ENCODE data around the gene C2orf15. TPM values are rescaled to one million over a fixed set of nuclear protein-coding genes. Genes with fewer than 3 reads are reported as not detected.

Gene C2orf15
- total RNA-seq = 1 to 10 TPM in 3 of 4 donors, not detected in 1; 3.7 to 7.1 (median 5.4) TPM

GRCh38 chr2:99141110-99142108 lies at the start of gene C2orf15:
TSS of gene C2orf15 (plus strand) at chr2:99141707. CDS start at chr2:99150559, 8,852 bp downstream.
- H3K27me3 ChIP-seq = no peaks in the 10 kb centered on the region
- peak within 1 kb of the TSS; percentile 89 to 96 (median 94) for H3K27ac ChIP-seq
- no peaks in the 10 kb centered on the region for H3K9me3 ChIP-seq
- peak; percentile 98 to 99 (median 98) for DNase-seq
- H3K4me3 ChIP-seq = peak within 1 kb of the TSS; percentile 60 to 85 (median 75)
- H3K36me3 ChIP-seq = no peaks in the 10 kb centered on the region
- H3K4me1 ChIP-seq = peaks cover 0 to 4% (median 0%) of the 10 kb centered on the region in 4 donors
- TF ChIP-seq CTCF (IDR thresholded peaks at IDR 0.05) (no peak), POLR2A (IDR thresholded peaks at IDR 0.05) (peak; percentile 81 to 96)

GRCh38 chr2:99096728-99097127 lies 44.8 kb upstream of the C2orf15 start:
- Histone ChIP-seq H3K27me3 (no peaks in the 10 kb centered on the region), H3K9me3 (no peaks in the 10 kb centered on the region), H3K4me3 (no peak overlapping the region), H3K27ac (no peak overlapping the region), H3K36me3 (no peaks in the 10 kb centered on the region), H3K4me1 (no peaks in the 10 kb centered on the region)
- DNase-seq = no peak
- TF ChIP-seq POLR2A (IDR thresholded peaks at IDR 0.05) = no peak

- TF ChIP-seq POLR2A (IDR thresholded peaks at IDR 0.05) (no peak), CTCF (IDR thresholded peaks at IDR 0.05) (no peak)
- H3K27ac ChIP-seq = no peak overlapping the region
- no peak for DNase-seq
Measured at GRCh38 chr2:99101697-99102096, 39.8 kb upstream of the C2orf15 start.

GRCh38 chr2:99104006-99104405 lies 37.5 kb upstream of the C2orf15 start:
- Histone ChIP-seq H3K27ac (no peak overlapping the region), H3K9me3 (no peaks in the 10 kb centered on the region), H3K36me3 (no peaks in the 10 kb centered on the region), H3K4me3 (no peak overlapping the region), H3K27me3 (no peaks in the 10 kb centered on the region), H3K4me1 (no peaks in the 10 kb centered on the region)
- no peak for TF ChIP-seq POLR2A (IDR thresholded peaks at IDR 0.05)
- DNase-seq = no peak

More at GRCh38 chr2:99101697-99102096, 39.8 kb upstream of the C2orf15 start:
- no peaks in the 10 kb centered on the region for H3K36me3 ChIP-seq
- H3K9me3 ChIP-seq = no peaks in the 10 kb centered on the region
- H3K4me3 ChIP-seq = no peak overlapping the region
- no peaks in the 10 kb centered on the region for H3K4me1 ChIP-seq
- no peaks in the 10 kb centered on the region for H3K27me3 ChIP-seq

DNA sequence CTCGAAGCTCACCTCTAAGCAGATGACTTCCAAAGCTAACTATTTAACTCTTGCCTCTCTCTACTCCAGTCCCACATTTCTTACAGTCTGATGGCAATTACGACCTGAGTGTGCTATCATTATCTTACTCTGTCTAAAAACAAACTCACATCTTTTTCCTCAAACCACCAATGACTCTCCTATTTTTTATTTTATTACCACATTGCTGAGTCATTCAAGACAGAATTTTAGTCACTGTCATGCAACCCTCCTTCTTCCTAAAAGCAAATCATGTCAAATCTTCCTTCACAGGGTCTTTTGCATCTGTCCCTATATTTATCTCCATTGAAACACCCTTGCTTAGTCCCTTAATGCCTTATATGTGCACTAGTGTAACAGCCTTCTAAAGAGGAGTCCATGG lies 34.6 kb upstream of the C2orf15 start:
- Histone ChIP-seq H3K27ac (no peak overlapping the region), H3K4me1 (no peaks in the 10 kb centered on the region), H3K27me3 (no peaks in the 10 kb centered on the region), H3K4me3 (no peak overlapping the region), H3K36me3 (no peaks in the 10 kb centered on the region), H3K9me3 (no peaks in the 10 kb centered on the region)
- DNase-seq = no peak
- TF ChIP-seq CTCF (IDR thresholded peaks at IDR 0.05) = no peak
- TF ChIP-seq POLR2A (IDR thresholded peaks at IDR 0.05) = no peak

- no peak overlapping the region for H3K27ac ChIP-seq
- TF ChIP-seq POLR2A (IDR thresholded peaks at IDR 0.05) (no peak), CTCF (IDR thresholded peaks at IDR 0.05) (no peak)
- no peaks in the 10 kb centered on the region for H3K36me3 ChIP-seq
- H3K4me1 ChIP-seq = no peaks in the 10 kb centered on the region
- no peak overlapping the region for H3K4me3 ChIP-seq
- no peak for DNase-seq
- no peaks in the 10 kb centered on the region for H3K9me3 ChIP-seq
- no peaks in the 10 kb centered on the region for H3K27me3 ChIP-seq
Measured at GRCh38 chr2:99111236-99111635, 30.3 kb upstream of the C2orf15 start.
